Calu3 (cell line): ENCODE results near the gene IL1RN. TPM values are rescaled to one million over a fixed set of nuclear protein-coding genes. Genes with fewer than 3 reads are reported as not detected.
A peak's percentile ranks its signal among the peaks of the same experiment; 100 is the strongest.

Experiments used
- BruUV-seq: library from RNA; stranded (reverse); fragments of 400-500 nt; replicated peaks from 2 replicates; lab custom pipeline; 2021; lab: Mats Ljungman, UMichigan
- CTCF ChIA-PET: fragments of 300-600 bp; sonication (Branson Sonifier 250); formaldehyde crosslinking; loops from one replicate; lab custom pipeline; 2022; ENCODE audit warnings: antibody characterized with exemption; lab: Charles Lee
- DNase-seq: peaks from one replicate; pipeline ENCODE4 v3.0.0; 2022
- H3K27ac Mint-ChIP-seq: one replicate; pipeline ENCODE4 v1.8.0; 2022; ENCODE audit warnings: mixed read lengths; ENCODE audit not compliant: unreplicated experiment
- H3K27me3 Mint-ChIP-seq: one replicate; pipeline ENCODE4 v1.8.0; 2022; ENCODE audit warnings: mixed read lengths; ENCODE audit not compliant: unreplicated experiment
- H3K36me3 Mint-ChIP-seq: one replicate; pipeline ENCODE4 v1.8.0; 2022; ENCODE audit warnings: mild to moderate bottlenecking, moderate library complexity, mixed read lengths; ENCODE audit not compliant: insufficient read depth, unreplicated experiment
- H3K4me1 Mint-ChIP-seq: one replicate; pipeline ENCODE4 v1.8.0; 2022; ENCODE audit warnings: mild to moderate bottlenecking, low read depth, mixed read lengths; ENCODE audit not compliant: unreplicated experiment
- H3K4me3 Mint-ChIP-seq: one replicate; pipeline ENCODE4 v1.8.0; 2022; ENCODE audit warnings: mild to moderate bottlenecking, low read depth, moderate library complexity, mixed read lengths; ENCODE audit not compliant: unreplicated experiment
- H3K9me3 Mint-ChIP-seq: one replicate; pipeline ENCODE4 v1.8.0; 2022; ENCODE audit warnings: low read depth, mixed read lengths; ENCODE audit not compliant: unreplicated experiment
- intact Hi-C: fragments of 100-400 bp; cut with micrococcal nuclease; formaldehyde crosslinking; loops from one replicate; pipeline ENCODE4 v1.10.0; 2022; ENCODE audit not compliant: unreplicated experiment
- total RNA-seq: library from RNA; stranded (reverse); gene quantifications from 2 replicates; pipeline ENCODE4 v1.2.3, GENCODE V29; 2022
- TF ChIP-seq, protein P1 (sequence below): fragments of 200-600 bp; IDR thresholded peaks from one replicate; pipeline ENCODE4 v1.8.0; 2022; ENCODE audit warnings: antibody characterized with exemption; ENCODE audit not compliant: unreplicated experiment

IL1RN gene
- total RNA-seq, 1 experiment from 2014 or later = 19.4 TPM

DNA sequence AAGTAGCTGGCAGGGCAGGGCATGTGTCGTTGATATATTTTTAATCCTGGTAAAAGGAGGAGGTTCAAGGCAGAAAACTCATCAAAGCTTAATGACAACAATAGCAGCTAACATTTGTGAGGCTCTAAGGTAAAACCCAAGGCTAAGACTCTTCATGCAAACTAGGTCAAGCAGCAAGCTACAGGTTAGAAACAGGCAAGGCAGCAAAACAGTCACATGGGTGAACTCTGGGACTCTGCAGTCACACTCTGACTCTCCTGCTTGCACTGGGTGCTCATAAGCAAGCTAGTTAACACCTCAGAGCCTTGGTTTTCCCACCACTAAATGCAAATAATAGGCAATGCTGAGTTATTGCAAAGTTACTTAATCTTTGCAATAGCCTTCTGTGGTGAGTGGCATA is 7.9 kb downstream of the IL1RN start:
- TF ChIP-seq, protein P1, sequence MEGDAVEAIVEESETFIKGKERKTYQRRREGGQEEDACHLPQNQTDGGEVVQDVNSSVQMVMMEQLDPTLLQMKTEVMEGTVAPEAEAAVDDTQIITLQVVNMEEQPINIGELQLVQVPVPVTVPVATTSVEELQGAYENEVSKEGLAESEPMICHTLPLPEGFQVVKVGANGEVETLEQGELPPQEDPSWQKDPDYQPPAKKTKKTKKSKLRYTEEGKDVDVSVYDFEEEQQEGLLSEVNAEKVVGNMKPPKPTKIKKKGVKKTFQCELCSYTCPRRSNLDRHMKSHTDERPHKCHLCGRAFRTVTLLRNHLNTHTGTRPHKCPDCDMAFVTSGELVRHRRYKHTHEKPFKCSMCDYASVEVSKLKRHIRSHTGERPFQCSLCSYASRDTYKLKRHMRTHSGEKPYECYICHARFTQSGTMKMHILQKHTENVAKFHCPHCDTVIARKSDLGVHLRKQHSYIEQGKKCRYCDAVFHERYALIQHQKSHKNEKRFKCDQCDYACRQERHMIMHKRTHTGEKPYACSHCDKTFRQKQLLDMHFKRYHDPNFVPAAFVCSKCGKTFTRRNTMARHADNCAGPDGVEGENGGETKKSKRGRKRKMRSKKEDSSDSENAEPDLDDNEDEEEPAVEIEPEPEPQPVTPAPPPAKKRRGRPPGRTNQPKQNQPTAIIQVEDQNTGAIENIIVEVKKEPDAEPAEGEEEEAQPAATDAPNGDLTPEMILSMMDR = no peak
- H3K27ac Mint-ChIP-seq = no peak overlapping the region
- peaks cover 20% of the 10 kb centered on the region for H3K4me1 Mint-ChIP-seq
- no peaks in the 10 kb centered on the region for H3K27me3 Mint-ChIP-seq
- BruUV-seq = no TSS peak
- CTCF ChIA-PET = interaction anchor here (3.4 kb wide), 1 partner anchor 255 kb away, joined by 19 read pairs; no protein-coding TSS in a partner anchor
- intact Hi-C loops = loop anchor here (5.0 kb wide), 1 partner anchor 53 kb away; no protein-coding TSS in a partner anchor
- DNase-seq = no peak
- no peak overlapping the region for H3K4me3 Mint-ChIP-seq
- peaks cover 10% of the 10 kb centered on the region for H3K36me3 Mint-ChIP-seq
- H3K9me3 Mint-ChIP-seq = no peaks in the 10 kb centered on the region

DNA sequence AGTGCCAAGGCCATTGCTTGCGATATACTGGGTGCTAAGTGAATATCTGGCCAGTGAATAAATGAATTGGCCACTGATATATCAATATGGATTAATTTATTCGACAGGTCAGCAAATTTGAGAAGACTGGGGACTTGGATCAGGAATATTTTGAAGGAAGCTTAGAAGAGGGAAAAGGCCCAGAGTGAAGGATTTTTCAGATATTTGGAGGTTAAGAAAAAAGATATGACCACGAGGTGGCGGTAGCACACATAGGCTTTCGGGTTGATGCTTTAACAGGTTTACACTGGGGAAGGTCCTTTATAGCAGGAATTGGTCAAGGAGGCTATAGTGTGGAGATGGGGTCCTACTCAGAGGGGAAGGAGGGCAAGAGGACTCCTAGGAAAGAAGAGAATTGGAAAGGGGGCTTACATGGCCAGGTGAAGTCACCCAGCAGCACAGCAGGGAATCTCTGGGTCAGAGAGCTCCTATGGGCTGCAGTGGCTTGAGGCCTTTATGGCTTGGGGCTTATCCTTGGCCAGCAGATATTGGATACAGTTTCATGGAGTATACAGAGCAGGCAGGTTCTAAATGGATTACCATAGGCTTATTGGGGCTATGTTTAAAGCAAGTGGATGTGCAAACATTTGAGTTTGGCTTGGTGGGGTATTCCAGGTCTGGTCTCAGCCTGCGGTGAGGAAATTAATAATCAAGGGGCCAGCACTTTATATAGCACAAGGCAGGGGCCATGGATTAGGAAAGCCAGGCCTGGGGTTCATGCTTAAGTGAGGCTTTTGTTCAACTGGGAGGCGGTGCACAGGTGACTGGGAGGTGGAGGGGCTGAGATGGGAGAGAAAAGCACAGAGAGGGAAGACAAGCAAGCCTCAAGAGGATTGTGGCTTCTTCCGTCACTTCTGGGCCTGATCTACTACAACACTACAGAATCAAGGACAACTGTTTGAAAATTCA is 9.7 kb downstream of the IL1RN start:
- no TSS peak for BruUV-seq
- intact Hi-C loops = loop anchor here (2.0 to 5.0 kb wide), 2 partner anchors 55 to 254 kb away; no protein-coding TSS in a partner anchor
- H3K27ac Mint-ChIP-seq = peak overlapping the region; percentile 5
- H3K9me3 Mint-ChIP-seq = no peaks in the 10 kb centered on the region
- no peak overlapping the region for H3K4me3 Mint-ChIP-seq
- peaks cover 10% of the 10 kb centered on the region for H3K36me3 Mint-ChIP-seq
- TF ChIP-seq, protein P1 = peak; percentile 60
- H3K27me3 Mint-ChIP-seq = no peaks in the 10 kb centered on the region
- peak; percentile 63 for DNase-seq
- H3K4me1 Mint-ChIP-seq = peaks cover 20% of the 10 kb centered on the region
- CTCF ChIA-PET = interaction anchor here (0.6 to 3.4 kb wide), 12 partner anchors 13 to 253 kb away, joined by 3 to 35 read pairs (median 4); no protein-coding TSS in a partner anchor

DNA sequence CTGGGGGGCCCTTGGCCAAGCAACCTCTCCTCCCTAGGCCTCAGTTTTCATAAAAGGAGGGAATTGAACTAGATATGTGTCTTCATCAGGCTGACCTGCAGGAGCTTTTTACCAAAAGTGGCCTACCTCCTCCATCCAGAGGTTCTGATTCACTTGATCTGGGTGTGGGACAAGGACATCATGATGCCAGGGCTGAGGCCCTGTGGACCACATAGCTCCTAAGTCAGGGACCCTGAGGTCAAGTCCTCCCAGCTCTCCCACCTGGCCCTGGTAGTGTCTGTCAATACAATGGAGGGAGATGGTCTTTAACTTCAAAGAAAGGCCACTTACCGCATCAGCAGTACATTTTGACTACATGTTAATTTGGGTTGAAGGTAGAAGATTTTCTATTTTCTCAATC is 10.4 kb downstream of the IL1RN start:
- Mint-ChIP-seq H3K27ac (no peak overlapping the region), H3K27me3 (no peaks in the 10 kb centered on the region), H3K4me1 (peaks cover 20% of the 10 kb centered on the region), H3K4me3 (no peak overlapping the region), H3K36me3 (peaks cover 8% of the 10 kb centered on the region), H3K9me3 (no peaks in the 10 kb centered on the region)
- intact Hi-C loops = loop anchor here (1.0 to 5.0 kb wide), 3 partner anchors 56 to 253 kb away; no protein-coding TSS in a partner anchor
- TF ChIP-seq, protein P1 = no peak
- CTCF ChIA-PET = interaction anchor here (0.5 to 3.4 kb wide), 17 partner anchors 19 to 483 kb away, joined by 3 to 35 read pairs (median 7); no protein-coding TSS in a partner anchor
- no peak for DNase-seq
- BruUV-seq = no TSS peak

DNA sequence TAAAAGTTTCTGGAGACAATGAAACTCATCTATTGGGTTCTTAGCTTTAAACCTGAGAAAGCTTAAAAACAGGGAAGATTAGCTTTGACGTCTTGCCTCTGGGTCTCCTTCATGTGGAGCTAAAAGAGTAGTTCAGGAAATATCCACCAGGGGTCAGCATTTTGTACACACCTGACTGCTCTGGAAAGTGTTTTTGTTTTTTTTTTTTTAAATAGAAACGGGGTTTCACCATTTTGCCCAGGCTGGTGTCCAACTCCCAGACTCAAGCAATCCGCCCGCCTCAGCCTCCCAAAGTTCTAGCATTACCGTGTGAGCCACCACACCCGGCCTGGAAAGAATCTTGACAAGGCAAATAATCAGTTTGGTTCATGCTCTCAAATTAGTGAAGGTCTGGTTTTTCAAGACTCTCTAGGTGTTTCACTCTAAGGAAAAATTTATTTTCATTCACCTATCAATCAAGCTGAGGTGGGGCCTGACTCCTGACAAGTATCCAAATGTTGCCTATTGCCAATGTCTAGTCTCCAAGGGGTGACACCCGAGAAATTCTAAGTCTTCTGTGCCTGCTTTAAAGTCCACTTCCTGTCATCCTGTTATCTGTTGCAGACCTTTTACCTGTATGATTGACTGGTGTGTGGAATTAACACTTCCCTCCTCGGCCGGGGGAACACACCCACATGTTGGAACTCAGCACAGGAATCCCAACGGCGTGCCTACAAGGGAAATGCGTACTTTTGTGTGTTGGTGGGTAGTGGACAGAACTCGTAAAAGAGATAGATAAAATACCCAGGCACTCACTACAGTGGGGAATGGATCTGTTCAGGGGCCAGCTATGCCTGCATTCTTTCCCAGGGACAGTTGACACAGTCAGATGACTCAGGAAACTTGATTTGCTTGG is 11.3 kb downstream of the IL1RN start:
- H3K27ac Mint-ChIP-seq = no peak overlapping the region
- H3K4me3 Mint-ChIP-seq = no peak overlapping the region

More for the DNA sequence above, 11.3 kb downstream of the IL1RN start:
- no peaks in the 10 kb centered on the region for H3K36me3 Mint-ChIP-seq
- peak; percentile 77 for DNase-seq
- TF ChIP-seq, protein P1 = peak; percentile 58
- no peaks in the 10 kb centered on the region for H3K27me3 Mint-ChIP-seq
- no TSS peak for BruUV-seq
- intact Hi-C loops = loop anchor here (1.0 to 5.0 kb wide), 2 partner anchors 56 to 61 kb away; no protein-coding TSS in a partner anchor
- CTCF ChIA-PET = interaction anchor here (0.5 to 3.4 kb wide), 18 partner anchors 18 to 484 kb away, joined by 3 to 35 read pairs (median 6); no protein-coding TSS in a partner anchor
- H3K4me1 Mint-ChIP-seq = peaks cover 20% of the 10 kb centered on the region
- no peaks in the 10 kb centered on the region for H3K9me3 Mint-ChIP-seq
